C4-2B (cell line): ENCODE data around the gene ATAT1.
A peak's percentile ranks its signal among the peaks of the same experiment; 100 is the strongest.

Experiments used
- H3K27ac ChIP-seq: fragments of 450-650 bp; 2 replicates; pipeline ENCODE4 v1.5.1; 2017
- ZFX ChIP-seq: fragments of 450-650 bp; IDR thresholded peaks from 2 replicates; pipeline ENCODE4 v1.6.1; 2017
- TF ChIP-seq, protein P1 (sequence below): fragments of 450-650 bp; conservative IDR thresholded peaks from 2 replicates; pipeline ENCODE4 v1.5.1; 2017; ENCODE audit warnings: mild to moderate bottlenecking

Gene ATAT1

DNA sequence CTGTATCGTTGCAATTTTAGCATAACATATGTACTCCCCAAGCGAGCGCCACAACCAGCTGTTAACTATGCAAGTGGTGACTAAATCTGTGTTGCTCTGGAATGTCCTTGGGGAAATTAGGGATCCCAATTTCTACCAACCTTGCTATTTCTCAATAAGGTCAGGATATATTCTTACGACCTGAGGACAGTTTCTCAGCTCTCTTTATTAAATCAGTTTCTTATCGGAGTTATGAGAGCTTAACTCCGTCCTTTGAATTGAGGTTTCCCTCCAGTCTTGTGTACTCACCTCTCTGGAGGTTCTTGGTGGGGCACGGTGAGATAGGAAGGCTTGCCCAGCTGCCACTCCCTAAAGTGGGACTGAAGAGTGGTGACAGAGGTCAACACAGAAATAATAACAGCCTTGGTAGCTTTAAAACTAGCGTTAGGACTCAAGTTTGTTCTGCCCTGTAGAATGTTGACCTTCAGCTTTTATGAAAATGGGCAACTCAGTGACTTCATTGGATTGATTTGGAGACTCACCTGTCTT is 8.3 kb upstream of the ATAT1 start:
- peak overlapping the region; percentile 87 for H3K27ac ChIP-seq
- TF ChIP-seq ZFX = no peak
- TF ChIP-seq, protein P1, sequence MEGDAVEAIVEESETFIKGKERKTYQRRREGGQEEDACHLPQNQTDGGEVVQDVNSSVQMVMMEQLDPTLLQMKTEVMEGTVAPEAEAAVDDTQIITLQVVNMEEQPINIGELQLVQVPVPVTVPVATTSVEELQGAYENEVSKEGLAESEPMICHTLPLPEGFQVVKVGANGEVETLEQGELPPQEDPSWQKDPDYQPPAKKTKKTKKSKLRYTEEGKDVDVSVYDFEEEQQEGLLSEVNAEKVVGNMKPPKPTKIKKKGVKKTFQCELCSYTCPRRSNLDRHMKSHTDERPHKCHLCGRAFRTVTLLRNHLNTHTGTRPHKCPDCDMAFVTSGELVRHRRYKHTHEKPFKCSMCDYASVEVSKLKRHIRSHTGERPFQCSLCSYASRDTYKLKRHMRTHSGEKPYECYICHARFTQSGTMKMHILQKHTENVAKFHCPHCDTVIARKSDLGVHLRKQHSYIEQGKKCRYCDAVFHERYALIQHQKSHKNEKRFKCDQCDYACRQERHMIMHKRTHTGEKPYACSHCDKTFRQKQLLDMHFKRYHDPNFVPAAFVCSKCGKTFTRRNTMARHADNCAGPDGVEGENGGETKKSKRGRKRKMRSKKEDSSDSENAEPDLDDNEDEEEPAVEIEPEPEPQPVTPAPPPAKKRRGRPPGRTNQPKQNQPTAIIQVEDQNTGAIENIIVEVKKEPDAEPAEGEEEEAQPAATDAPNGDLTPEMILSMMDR = no peak

DNA sequence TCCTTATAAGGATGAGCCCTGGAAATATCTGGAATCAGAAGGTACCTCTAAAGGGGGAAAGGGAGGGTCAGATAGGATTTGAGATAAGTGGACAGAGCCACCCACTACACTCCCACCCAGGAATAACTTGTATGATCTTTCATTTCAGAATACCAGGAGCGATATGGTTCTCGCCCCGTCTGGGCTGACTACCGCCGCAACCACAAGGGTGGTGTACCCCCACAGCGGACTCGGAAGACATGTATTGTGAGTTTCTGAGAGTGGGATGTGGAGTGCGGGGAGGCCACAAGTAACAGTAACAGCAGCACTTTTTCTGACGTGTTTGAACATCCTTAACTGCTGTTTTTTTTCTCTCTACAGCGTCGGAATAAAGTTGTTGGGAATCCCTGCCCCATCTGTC is 7.1 kb upstream of the ATAT1 start:
- TF ChIP-seq ZFX = no peak
- TF ChIP-seq, protein P1 = no peak
- H3K27ac ChIP-seq = no peak overlapping the region

DNA sequence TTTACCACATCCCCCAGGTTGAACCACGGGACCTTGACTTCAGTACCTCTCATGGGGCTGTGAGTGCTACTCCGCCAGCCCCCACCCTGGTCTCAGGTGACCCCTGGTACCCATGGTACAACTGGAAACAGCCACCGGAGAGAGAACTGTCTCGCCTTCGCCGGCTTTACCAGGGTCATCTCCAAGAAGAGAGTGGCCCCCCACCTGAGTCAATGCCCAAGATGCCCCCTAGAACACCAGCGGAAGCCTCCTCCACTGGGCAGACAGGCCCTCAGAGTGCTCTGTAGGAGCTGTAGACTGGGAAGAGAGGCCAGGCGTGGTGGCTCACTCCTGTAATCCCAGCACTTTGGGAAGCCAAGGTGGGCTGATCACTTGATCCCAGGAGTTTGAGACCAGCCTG is 1.2 kb upstream of the ATAT1 start:
- TF ChIP-seq, protein P1 = no peak
- TF ChIP-seq ZFX = no peak
- no peak overlapping the region for H3K27ac ChIP-seq

DNA sequence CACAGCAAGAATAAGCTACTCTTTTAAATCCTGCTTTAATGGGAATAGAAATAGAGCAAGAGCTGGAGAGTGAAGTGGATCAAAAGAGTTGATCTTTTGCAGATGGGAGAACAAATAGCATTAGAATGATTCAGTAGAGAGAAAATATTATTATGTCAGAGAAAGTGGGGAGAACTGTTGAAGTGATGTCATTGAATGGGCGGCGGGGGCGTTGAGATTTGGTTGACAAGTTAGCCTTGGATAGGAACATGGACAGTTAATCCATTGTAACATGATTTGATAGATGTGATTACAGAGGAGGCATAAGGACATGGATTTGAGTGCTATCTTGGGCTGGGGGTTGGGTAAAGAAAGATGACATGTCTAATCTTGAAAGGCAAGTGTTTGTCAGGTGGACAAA is 9.2 kb downstream of the ATAT1 start:
- no peak overlapping the region for H3K27ac ChIP-seq
- TF ChIP-seq, protein P1 = no peak
- TF ChIP-seq ZFX = no peak

DNA sequence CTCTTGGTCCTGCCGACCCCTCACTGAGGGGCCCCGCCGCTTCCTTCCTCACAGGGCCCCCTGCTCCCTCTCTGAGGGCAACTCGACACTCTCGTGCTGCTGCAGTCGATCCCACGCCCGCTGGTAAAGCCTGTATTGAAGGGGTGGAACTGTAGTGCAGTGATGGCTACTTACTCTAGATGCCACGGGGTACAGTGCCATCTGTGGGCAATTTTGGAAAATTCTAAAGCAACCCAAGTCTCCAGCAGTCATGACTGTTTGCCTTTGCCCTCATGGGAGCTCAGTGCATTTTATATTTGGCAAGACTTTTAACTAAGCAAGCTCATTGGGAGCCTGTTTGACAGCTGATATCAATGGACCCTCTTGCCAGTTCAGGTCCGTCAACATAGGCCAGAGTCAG is 13.8 kb downstream of the ATAT1 start:
- TF ChIP-seq, protein P1 = no peak
- H3K27ac ChIP-seq = no peak overlapping the region

DNA sequence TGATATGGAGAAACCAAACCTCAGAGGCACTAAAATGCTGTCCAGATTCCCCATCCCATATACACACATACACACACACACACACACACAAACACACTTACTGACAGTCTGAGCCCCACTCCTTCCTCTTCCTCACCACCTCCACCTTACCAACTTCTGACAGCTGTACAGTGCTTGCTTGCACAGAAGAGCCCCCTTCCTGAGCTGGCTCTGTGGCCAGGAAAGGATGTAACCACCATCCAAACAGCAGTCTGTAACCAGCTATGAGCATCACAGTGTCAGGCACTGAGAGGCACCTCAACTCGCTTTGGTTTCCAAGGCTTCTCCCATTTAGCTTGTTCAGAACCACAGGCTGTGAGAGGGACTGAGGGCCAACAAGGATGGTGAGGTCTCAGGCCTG is 14.4 kb downstream of the ATAT1 start:
- no peak overlapping the region for H3K27ac ChIP-seq
- TF ChIP-seq, protein P1 = no peak
- no peak for TF ChIP-seq ZFX

DNA sequence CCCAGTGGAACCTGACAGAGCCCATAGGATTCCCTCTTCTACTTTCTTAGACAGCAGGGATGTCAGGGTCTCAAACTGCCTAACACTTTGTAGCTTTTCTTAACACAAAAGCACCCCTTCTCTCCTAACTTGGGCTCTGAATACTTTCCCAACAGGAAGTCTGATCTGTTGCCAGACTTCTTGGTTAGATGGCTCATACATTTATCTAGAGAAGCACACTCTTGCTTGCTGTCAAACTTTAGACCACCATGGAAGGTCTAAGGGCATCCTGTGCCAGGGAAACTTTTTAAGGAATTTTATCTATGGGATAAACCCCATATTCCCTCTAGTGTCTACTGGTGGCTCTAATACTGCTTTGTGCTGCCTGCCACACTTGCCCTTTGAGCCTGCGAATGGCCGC is 17.0 kb downstream of the ATAT1 start:
- H3K27ac ChIP-seq = no peak overlapping the region
- no peak for TF ChIP-seq ZFX
- TF ChIP-seq, protein P1 = no peak
